Left ventricle myocardium inferior (tissue), 1 donor: ENCODE measurements around the gene G6PC2. TPM values are rescaled to one million over a fixed set of nuclear protein-coding genes. Genes with fewer than 3 reads are reported as not detected.

ENCODE experiments used
- DNase-seq: peaks from one replicate; pipeline ENCODE4 v3.0.0-alpha.2; 2020
- H3K27ac ChIP-seq: fragments of 200-600 bp; replicated peaks from 2 replicates; pipeline ENCODE4 v1.8.0; 2021
- H3K27me3 ChIP-seq: fragments of 200-600 bp; 2 replicates; pipeline ENCODE4 v1.8.0; 2021; ENCODE audit warnings: low read depth
- H3K36me3 ChIP-seq: fragments of 200-600 bp; 2 replicates; pipeline ENCODE4 v1.8.0; 2021
- H3K4me1 ChIP-seq: fragments of 200-600 bp; 2 replicates; pipeline ENCODE4 v1.8.0; 2021
- H3K4me3 ChIP-seq: fragments of 200-600 bp; 2 replicates; pipeline ENCODE4 v1.8.0; 2021; ENCODE audit warnings: mild to moderate bottlenecking, moderate library complexity
- H3K9me3 ChIP-seq: fragments of 200-600 bp; replicated peaks from 2 replicates; pipeline ENCODE4 v1.8.0; 2021
- CTCF ChIP-seq: fragments of 200-600 bp; IDR thresholded peaks from 2 replicates; pipeline ENCODE4 v1.8.0; 2021; ENCODE audit warnings: antibody characterized with exemption, mild to moderate bottlenecking, borderline replicate concordance
- intact Hi-C: fragments of 100-400 bp; cut with micrococcal nuclease; formaldehyde crosslinking; loops from one replicate; pipeline ENCODE4 v1.11.0; 2022
- total RNA-seq: library from RNA; stranded (reverse); fragmentation: NEBNext Ultra II Directional; extraction: Animal tissue kit (Norgen Biotek cat#: 25700); gene quantifications from one replicate; pipeline ENCODE4 v1.2.1, GENCODE V29; 2021
- donor health status: DM: no; HTN: yes; CAD: no; lungs with severe emphysema.

G6PC2 gene
- total RNA-seq, 1 donor from 2014 or later, result not detected

- DNase-seq, result no peak
- Histone ChIP-seq H3K4me3 (no peak overlapping the region), H3K9me3 (no peaks in the 10 kb centered on the region), H3K36me3 (no peaks in the 10 kb centered on the region), H3K27me3 (peaks cover 1% of the 10 kb centered on the region), H3K4me1 (no peaks in the 10 kb centered on the region), H3K27ac (no peak overlapping the region)
- intact Hi-C loops, result no loop called here
- no peak for TF ChIP-seq CTCF
Observed at GRCh38 chr2:168939061-168939460, 38.0 kb downstream of the G6PC2 start.

- no peak for DNase-seq
- no peak for TF ChIP-seq CTCF
- intact Hi-C loops, result no loop called here
- Histone ChIP-seq H3K9me3 (no peaks in the 10 kb centered on the region), H3K36me3 (no peaks in the 10 kb centered on the region), H3K4me3 (no peak overlapping the region), H3K27ac (no peak overlapping the region), H3K4me1 (no peaks in the 10 kb centered on the region), H3K27me3 (peaks cover 7% of the 10 kb centered on the region)
Observed at GRCh38 chr2:168939918-168940317, 38.8 kb downstream of the G6PC2 start.

GRCh38 chr2:168941297-168941696 is 40.2 kb downstream of the G6PC2 start:
- Histone ChIP-seq H3K4me3 (no peak overlapping the region), H3K4me1 (no peaks in the 10 kb centered on the region), H3K9me3 (no peaks in the 10 kb centered on the region), H3K36me3 (no peaks in the 10 kb centered on the region), H3K27me3 (peaks cover 7% of the 10 kb centered on the region), H3K27ac (no peak overlapping the region)
- no peak for TF ChIP-seq CTCF
- intact Hi-C loops, result no loop called here
- DNase-seq, result no peak

GRCh38 chr2:168944065-168944464 is 43.0 kb downstream of the G6PC2 start:
- no peak overlapping the region for H3K27ac ChIP-seq
- H3K4me1 ChIP-seq, result no peaks in the 10 kb centered on the region
- intact Hi-C loops, result no loop called here
- H3K9me3 ChIP-seq, result no peaks in the 10 kb centered on the region
- TF ChIP-seq CTCF, result no peak
- H3K27me3 ChIP-seq, result peaks cover 7% of the 10 kb centered on the region
- no peak for DNase-seq
- H3K4me3 ChIP-seq, result no peak overlapping the region
- no peaks in the 10 kb centered on the region for H3K36me3 ChIP-seq

- Histone ChIP-seq H3K4me1 (no peaks in the 10 kb centered on the region), H3K27ac (no peak overlapping the region), H3K36me3 (no peaks in the 10 kb centered on the region), H3K9me3 (peaks cover 7% of the 10 kb centered on the region), H3K27me3 (peaks cover 7% of the 10 kb centered on the region), H3K4me3 (no peak overlapping the region)
- no peak for TF ChIP-seq CTCF
- no peak for DNase-seq
- intact Hi-C loops, result no loop called here
Observed at GRCh38 chr2:168945508-168945907, 44.4 kb downstream of the G6PC2 start.
